ENCODE results near the gene SMIM13.

Gene SMIM13

GRCh38 chr6:11142296-11143027 lies 48.8 kb downstream of the SMIM13 start:
- DNase-seq (ENCODE audit: extremely low read depth, insufficient read length): no peak
- H3K4me3 ChIP-seq (replicated peaks; ENCODE audit: low read depth, low read length): no peak overlapping the region
- no peaks in the 10 kb centered on the region for H3K27me3 ChIP-seq (replicated peaks; ENCODE audit: control insufficient read depth, insufficient read depth, low read length)
- H3K36me3 ChIP-seq (ENCODE audit: control insufficient read depth, insufficient read depth, low read length): no peaks in the 10 kb centered on the region
- no peak for TF ChIP-seq CTCF (IDR thresholded peaks at IDR 0.05; ENCODE audit: insufficient read depth, low read length, poor library complexity, severe bottlenecking)

- no peak for DNase-seq (ENCODE audit: extremely low read depth, insufficient read length)
- no peak overlapping the region for H3K4me3 ChIP-seq (replicated peaks; ENCODE audit: low read depth, low read length)
Measured at GRCh38 chr6:11143394-11144371, 50.0 kb downstream of the SMIM13 start.

GRCh38 chr6:11144393-11144851 lies 50.8 kb downstream of the SMIM13 start:
- DNase-seq (ENCODE audit: extremely low read depth, insufficient read length): no peak

More at GRCh38 chr6:11143394-11144371, 50.0 kb downstream of the SMIM13 start:
- no peaks in the 10 kb centered on the region for H3K36me3 ChIP-seq (ENCODE audit: control insufficient read depth, insufficient read depth, low read length)
- no peaks in the 10 kb centered on the region for H3K27me3 ChIP-seq (replicated peaks; ENCODE audit: control insufficient read depth, insufficient read depth, low read length)
- no peak for TF ChIP-seq CTCF (IDR thresholded peaks at IDR 0.05; ENCODE audit: insufficient read depth, low read length, poor library complexity, severe bottlenecking)

GRCh38 chr6:11146117-11146826 lies 52.6 kb downstream of the SMIM13 start:
- Histone ChIP-seq H3K4me3 (replicated peaks; ENCODE audit: low read depth, low read length) (no peak overlapping the region), H3K36me3 (ENCODE audit: control insufficient read depth, insufficient read depth, low read length) (no peaks in the 10 kb centered on the region), H3K27me3 (replicated peaks; ENCODE audit: control insufficient read depth, insufficient read depth, low read length) (no peaks in the 10 kb centered on the region)
- DNase-seq (ENCODE audit: extremely low read depth, insufficient read length): no peak
- TF ChIP-seq CTCF (IDR thresholded peaks at IDR 0.05; ENCODE audit: insufficient read depth, low read length, poor library complexity, severe bottlenecking): no peak

More at GRCh38 chr6:11144393-11144851, 50.8 kb downstream of the SMIM13 start:
- no peak overlapping the region for H3K4me3 ChIP-seq (replicated peaks; ENCODE audit: low read depth, low read length)
- TF ChIP-seq CTCF (IDR thresholded peaks at IDR 0.05; ENCODE audit: insufficient read depth, low read length, poor library complexity, severe bottlenecking): peak; percentile 91
- no peaks in the 10 kb centered on the region for H3K27me3 ChIP-seq (replicated peaks; ENCODE audit: control insufficient read depth, insufficient read depth, low read length)
- H3K36me3 ChIP-seq (ENCODE audit: control insufficient read depth, insufficient read depth, low read length): no peaks in the 10 kb centered on the region

GRCh38 chr6:11149551-11149950 lies 55.9 kb downstream of the SMIM13 start:
- Histone ChIP-seq H3K4me3 (replicated peaks; ENCODE audit: low read depth, low read length) (no peak overlapping the region), H3K27me3 (replicated peaks; ENCODE audit: control insufficient read depth, insufficient read depth, low read length) (no peaks in the 10 kb centered on the region), H3K36me3 (ENCODE audit: control insufficient read depth, insufficient read depth, low read length) (no peaks in the 10 kb centered on the region)
- TF ChIP-seq CTCF (IDR thresholded peaks at IDR 0.05; ENCODE audit: insufficient read depth, low read length, poor library complexity, severe bottlenecking): no peak
- no peak for DNase-seq (ENCODE audit: extremely low read depth, insufficient read length)
